ENCODE data around the gene MYADML2.

Gene MYADML2

DNA sequence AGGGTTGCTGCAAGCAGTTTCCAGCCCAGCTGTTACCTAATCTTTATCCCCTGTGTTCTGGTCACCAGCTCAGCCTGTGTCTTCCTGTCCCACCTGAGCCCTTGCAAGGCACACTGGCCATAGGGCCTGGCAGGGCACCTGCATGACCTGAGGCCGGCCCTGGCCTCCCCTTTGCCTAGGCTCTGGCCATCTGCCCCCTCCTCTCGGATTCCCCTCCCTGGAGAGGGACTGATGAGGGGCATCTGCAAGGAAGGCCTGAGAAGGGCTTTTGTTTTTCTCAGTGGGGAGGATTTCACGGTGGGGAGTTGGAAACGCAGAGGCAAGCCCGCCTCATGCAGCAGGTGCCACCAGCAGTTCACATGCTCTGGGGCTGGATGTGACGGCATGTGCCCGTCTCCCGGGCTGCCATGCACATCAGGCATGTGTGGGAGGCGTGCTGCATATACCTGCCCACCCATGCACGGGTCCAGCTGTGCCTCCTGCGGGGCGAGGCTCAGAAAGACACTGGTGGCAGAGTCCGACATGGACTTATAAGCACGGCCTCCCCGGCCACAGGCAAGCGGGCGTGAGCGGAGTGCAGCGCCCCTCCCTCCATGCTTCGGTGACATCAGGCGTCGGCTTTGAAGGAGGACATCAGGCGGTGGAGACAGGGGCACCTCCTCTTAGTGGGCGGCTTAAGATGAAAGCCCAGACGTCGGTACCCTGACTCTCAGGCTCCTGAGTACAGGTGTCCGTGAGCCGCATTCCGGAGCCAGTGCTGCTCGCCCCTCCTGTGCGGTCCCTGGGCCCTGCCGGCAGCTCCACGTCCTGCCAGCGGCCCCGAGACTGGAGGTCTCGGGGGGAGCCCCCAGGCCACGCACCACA is 46.9 kb upstream of the MYADML2 start:
- TF ChIP-seq, protein P1, sequence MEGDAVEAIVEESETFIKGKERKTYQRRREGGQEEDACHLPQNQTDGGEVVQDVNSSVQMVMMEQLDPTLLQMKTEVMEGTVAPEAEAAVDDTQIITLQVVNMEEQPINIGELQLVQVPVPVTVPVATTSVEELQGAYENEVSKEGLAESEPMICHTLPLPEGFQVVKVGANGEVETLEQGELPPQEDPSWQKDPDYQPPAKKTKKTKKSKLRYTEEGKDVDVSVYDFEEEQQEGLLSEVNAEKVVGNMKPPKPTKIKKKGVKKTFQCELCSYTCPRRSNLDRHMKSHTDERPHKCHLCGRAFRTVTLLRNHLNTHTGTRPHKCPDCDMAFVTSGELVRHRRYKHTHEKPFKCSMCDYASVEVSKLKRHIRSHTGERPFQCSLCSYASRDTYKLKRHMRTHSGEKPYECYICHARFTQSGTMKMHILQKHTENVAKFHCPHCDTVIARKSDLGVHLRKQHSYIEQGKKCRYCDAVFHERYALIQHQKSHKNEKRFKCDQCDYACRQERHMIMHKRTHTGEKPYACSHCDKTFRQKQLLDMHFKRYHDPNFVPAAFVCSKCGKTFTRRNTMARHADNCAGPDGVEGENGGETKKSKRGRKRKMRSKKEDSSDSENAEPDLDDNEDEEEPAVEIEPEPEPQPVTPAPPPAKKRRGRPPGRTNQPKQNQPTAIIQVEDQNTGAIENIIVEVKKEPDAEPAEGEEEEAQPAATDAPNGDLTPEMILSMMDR (IDR thresholded peaks at IDR 0.05): no peak
- no peaks in the 10 kb centered on the region for H3K9me3 ChIP-seq
- H3K27ac ChIP-seq: no peak overlapping the region
- H3K4me1 ChIP-seq (ENCODE audit: control insufficient read depth in 1 of 2, insufficient read depth in 1 of 2, low read depth in 1 of 2, low read length in 1 of 2): no peaks in the 10 kb centered on the region
- peaks cover 7% of the 10 kb centered on the region for H3K36me3 ChIP-seq
- H3K4me3 ChIP-seq (ENCODE audit: low read depth in 1 of 2, low read length in 1 of 2): no peak overlapping the region
- H3K27me3 ChIP-seq: no peaks in the 10 kb centered on the region

DNA sequence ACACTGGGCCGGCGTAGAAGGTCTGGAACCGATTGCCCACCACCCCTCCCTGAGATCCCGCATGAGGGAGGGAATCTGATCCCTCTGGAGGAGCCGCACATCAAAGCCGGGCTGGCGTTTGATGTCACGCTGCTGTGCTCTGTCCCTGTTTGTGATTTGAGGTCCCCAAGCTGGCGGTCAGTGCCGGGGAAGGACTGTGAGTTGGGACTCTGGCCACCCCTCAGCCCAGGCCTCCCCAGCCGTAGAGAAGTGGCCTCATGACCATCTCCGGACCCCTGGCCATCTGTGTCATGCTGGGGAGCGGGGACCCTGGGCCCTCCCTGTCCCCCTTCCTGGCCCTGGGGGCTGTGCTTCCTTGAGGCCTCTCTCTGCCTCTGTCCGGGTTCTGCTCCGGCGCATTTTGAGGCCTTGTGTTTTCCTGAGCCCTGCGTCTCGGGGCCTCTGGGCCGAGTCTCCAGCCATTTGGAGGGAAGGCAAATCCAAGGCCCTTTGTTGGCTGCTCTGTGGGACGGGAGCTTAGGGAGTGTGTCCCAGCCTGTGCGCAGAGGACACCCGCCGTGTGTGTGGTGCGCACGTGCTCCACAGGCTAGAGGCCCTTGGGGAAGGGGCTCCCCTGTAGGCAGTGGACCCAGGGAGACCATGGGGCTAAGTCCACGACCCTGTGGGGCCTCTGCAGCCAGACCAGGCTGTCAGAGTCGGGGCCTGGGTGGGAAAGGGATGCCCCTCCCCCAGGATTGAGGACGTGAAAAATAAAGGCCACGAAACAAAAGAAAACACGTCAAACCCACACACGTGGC is 45.5 kb upstream of the MYADML2 start:
- Histone ChIP-seq H3K9me3 (no peaks in the 10 kb centered on the region), H3K4me1 (ENCODE audit: control insufficient read depth in 1 of 2, insufficient read depth in 1 of 2, low read depth in 1 of 2, low read length in 1 of 2) (no peaks in the 10 kb centered on the region), H3K4me3 (ENCODE audit: low read depth in 1 of 2, low read length in 1 of 2) (no peak overlapping the region), H3K27ac (no peak overlapping the region), H3K36me3 (peaks cover 7% of the 10 kb centered on the region), H3K27me3 (no peaks in the 10 kb centered on the region)
- TF ChIP-seq, protein P1 (IDR thresholded peaks at IDR 0.05): no peak

DNA sequence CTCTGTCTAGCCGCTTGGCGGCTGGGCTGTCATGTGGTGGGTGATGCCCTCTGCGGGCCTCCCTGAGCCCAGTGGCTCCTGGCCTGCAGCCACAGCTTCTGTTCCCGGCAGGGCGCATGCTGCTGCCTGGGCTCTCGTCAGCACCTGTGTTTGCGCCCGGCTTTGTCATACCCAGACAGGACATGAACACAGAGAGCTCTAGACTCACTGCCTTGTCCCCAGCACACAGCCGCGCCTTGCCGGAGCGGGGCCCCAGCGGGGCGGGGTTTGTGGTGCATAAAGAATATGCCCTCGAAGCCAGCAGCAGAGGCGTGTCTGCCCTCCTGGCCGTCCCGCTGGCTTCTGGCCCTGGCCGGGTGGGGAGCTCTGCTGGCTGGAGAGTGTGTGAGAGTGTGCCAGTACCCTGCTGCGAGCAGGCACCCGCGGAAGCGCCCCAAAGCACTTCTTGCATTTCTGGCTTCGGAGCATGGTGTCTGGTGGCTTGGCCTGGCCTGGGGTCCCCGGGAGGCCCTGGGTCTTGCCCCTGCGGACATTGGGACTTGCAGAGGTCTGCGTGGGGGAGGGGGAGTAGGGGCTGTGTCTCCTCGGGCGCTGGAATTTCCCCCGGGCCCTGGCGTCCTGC is 44.8 kb upstream of the MYADML2 start:
- Histone ChIP-seq H3K36me3 (peaks cover 9% of the 10 kb centered on the region), H3K4me3 (ENCODE audit: low read depth in 1 of 2, low read length in 1 of 2) (no peak overlapping the region), H3K9me3 (no peaks in the 10 kb centered on the region), H3K27ac (no peak overlapping the region), H3K27me3 (no peaks in the 10 kb centered on the region), H3K4me1 (ENCODE audit: control insufficient read depth in 1 of 2, insufficient read depth in 1 of 2, low read depth in 1 of 2, low read length in 1 of 2) (no peaks in the 10 kb centered on the region)
- TF ChIP-seq, protein P1 (IDR thresholded peaks at IDR 0.05): no peak

DNA sequence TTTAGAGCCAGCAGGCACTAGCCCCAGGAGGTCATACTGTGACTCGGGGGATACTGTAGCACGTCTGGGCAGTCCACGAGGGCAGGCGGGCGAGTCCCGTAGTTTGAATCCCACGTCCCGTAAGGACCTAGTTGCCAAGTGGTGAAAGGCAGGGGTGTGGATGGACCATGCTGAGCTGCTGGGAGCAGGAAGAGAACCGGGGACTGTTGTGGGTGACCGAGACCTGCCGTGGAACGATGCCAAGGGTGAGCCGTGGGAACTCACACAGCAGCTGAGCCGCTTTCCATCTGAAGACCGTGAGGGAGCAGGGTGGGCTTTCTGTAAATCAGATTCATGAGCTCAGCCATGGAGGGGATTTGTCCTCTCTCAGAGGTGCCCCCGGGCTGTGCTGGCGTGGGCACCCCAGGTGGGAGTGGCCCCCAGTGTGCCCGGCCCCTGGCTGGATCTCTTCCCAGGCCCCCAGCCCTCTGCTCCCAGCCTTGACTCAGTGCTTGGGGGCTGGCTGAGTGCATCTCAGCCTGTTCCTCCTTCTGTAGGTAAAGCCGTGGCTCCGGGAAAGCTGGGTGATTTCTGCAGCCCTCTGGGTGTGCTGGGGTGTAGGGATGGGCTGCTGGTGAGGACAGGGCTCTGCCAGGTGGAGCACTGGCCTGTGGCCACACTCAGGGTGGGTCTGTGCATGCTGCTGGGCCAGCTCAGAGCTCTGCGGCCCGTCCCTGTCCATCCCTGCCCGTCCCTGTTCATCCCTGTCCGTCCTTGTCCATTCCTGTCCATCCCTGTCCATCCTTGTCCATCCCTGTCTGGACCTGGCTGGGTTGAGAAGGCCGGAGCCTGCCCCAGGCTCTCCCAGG is 44.0 kb upstream of the MYADML2 start:
- TF ChIP-seq, protein P1 (IDR thresholded peaks at IDR 0.05): no peak
- no peak overlapping the region for H3K4me3 ChIP-seq (ENCODE audit: low read depth in 1 of 2, low read length in 1 of 2)
- no peaks in the 10 kb centered on the region for H3K9me3 ChIP-seq
- H3K4me1 ChIP-seq (ENCODE audit: control insufficient read depth in 1 of 2, insufficient read depth in 1 of 2, low read depth in 1 of 2, low read length in 1 of 2): no peaks in the 10 kb centered on the region
- H3K27me3 ChIP-seq: no peaks in the 10 kb centered on the region
- peaks cover 13% of the 10 kb centered on the region for H3K36me3 ChIP-seq
- no peak overlapping the region for H3K27ac ChIP-seq
